Head of caudate nucleus (tissue), 42 donors: Measurements from ENCODE around the gene AFMID.

Experiments used
- DNase-seq, 42 donors: peaks; one replicate each; pipeline versions ENCODE4 v3.0.0 to v3.0.0-alpha.2; 2020 to 2021; ENCODE audit warnings: mixed read lengths in 7 of 42
- intact Hi-C: fragments of 100-400 bp; cut with DNase I; formaldehyde crosslinking; loops from one replicate; pipeline ENCODE4 v1.15.0; 2022

AFMID gene

GRCh38 chr17:78230996-78231935 lies 44.1 kb downstream of the AFMID start, which contains the start of gene TMEM235:
Gene TMEM235 (plus strand): TSS chr17:78231631. CDS start chr17:78232024, 393 bp downstream.
- DNase-seq = peak in 29 of 42 donors; percentile 31 to 78 (median 59)
- intact Hi-C loops = no loop called here

GRCh38 chr17:78231991-78232858 lies 45.1 kb downstream of the AFMID start:
- intact Hi-C loops = no loop called here
- DNase-seq = peak in 5 of 42 donors; percentile 19 to 70 (median 54)

- intact Hi-C loops = no loop called here
- DNase-seq = peak in 11 of 42 donors; percentile 24 to 71 (median 50)
These were observed 45.7 kb downstream of the AFMID start for GRCh38 chr17:78232859-78233173.

GRCh38 chr17:78233678-78234077 lies 46.5 kb downstream of the AFMID start:
- DNase-seq = peak in 1 of 42 donors; percentile 31
- intact Hi-C loops = no loop called here

- intact Hi-C loops = no loop called here
- DNase-seq = peak in 1 of 42 donors; percentile 33
These were observed 47.2 kb downstream of the AFMID start for GRCh38 chr17:78234261-78234865.

GRCh38 chr17:78235022-78235421 lies 47.9 kb downstream of the AFMID start:
- intact Hi-C loops = loop anchor here (5.0 kb wide), 1 partner anchor 123 kb away; no protein-coding TSS in a partner anchor
- peak in 39 of 42 donors; percentile 55 to 94 (median 84) for DNase-seq

GRCh38 chr17:78235885-78236284 lies 48.7 kb downstream of the AFMID start:
- intact Hi-C loops = loop anchor here (5.0 kb wide), 1 partner anchor 124 kb away; no protein-coding TSS in a partner anchor
- peak in 1 of 42 donors; percentile 30 for DNase-seq

- intact Hi-C loops = loop anchor here (5.0 kb wide), 1 partner anchor 124 kb away; no protein-coding TSS in a partner anchor
- peak in 3 of 42 donors; percentile 18 to 33 (median 30) for DNase-seq
These were observed 49.4 kb downstream of the AFMID start for GRCh38 chr17:78236362-78237127.

GRCh38 chr17:78237401-78238012 lies 50.3 kb downstream of the AFMID start:
- intact Hi-C loops = loop anchor here (5.0 kb wide), 1 partner anchor 125 kb away; no protein-coding TSS in a partner anchor
- DNase-seq = peak; percentile 86 to 98 (median 94)

- intact Hi-C loops = loop anchor here (5.0 kb wide), 1 partner anchor 127 kb away; no protein-coding TSS in a partner anchor
- peak in 1 of 42 donors; percentile 36 for DNase-seq
These were observed 51.8 kb downstream of the AFMID start for GRCh38 chr17:78238823-78239488.

- DNase-seq = no peak
- intact Hi-C loops = loop anchor here (5.0 kb wide), 1 partner anchor 127 kb away; no protein-coding TSS in a partner anchor
These were observed 52.3 kb downstream of the AFMID start for GRCh38 chr17:78239489-78239931.

- intact Hi-C loops = no loop called here
- no peak for DNase-seq
These were observed 53.0 kb downstream of the AFMID start for GRCh38 chr17:78240012-78240655.

GRCh38 chr17:78240839-78241238 lies 53.7 kb downstream of the AFMID start:
- intact Hi-C loops = no loop called here
- DNase-seq = no peak

- DNase-seq = peak in 41 of 42 donors; percentile 35 to 96 (median 87)
- intact Hi-C loops = no loop called here
These were observed 54.3 kb downstream of the AFMID start for GRCh38 chr17:78241277-78242023.

- peak in 3 of 42 donors; percentile 27 to 55 (median 39) for DNase-seq
These were observed 55.0 kb downstream of the AFMID start for GRCh38 chr17:78242024-78242742.

More at GRCh38 chr17:78242024-78242742, 55.0 kb downstream of the AFMID start:
- intact Hi-C loops = no loop called here
